H1 (cell line): ENCODE results near the gene PPP1CC. TPM values are rescaled to one million over a fixed set of nuclear protein-coding genes. Genes with fewer than 3 reads are reported as not detected.

Experiments
- BCL11A ChIP-seq, 2 experiments: IDR thresholded peaks; one replicate each; pipeline ENCODE4 v1.6.1; 2011; ENCODE audit warnings: low read depth in 2 of 2, low read length in 2 of 2, mild to moderate bottlenecking in 2 of 2
- CBX8 ChIP-seq: fragments of 300-800, 300-1000 bp; sonication (generic); IDR thresholded peaks from 2 replicates; pipeline ENCODE4 v1.7.1; 2016; ENCODE audit warnings: low read depth, low read length, borderline replicate concordance
- EGR1 ChIP-seq: IDR thresholded peaks from 2 replicates; pipeline ENCODE4 v1.6.1; 2011; ENCODE audit warnings: low read depth, low read length, borderline replicate concordance
- EZH2 ChIP-seq: fragments of 200-600 bp; sonication (generic); IDR thresholded peaks from 2 replicates; pipeline ENCODE4 v1.7.1; 2012; ENCODE audit warnings: low read depth, mild to moderate bottlenecking, moderate library complexity, low read length, inconsistent platforms; ENCODE audit not compliant: severe bottlenecking
- HDAC6 ChIP-seq: IDR thresholded peaks from one replicate; pipeline ENCODE4 v1.7.1; 2012; ENCODE audit warnings: low read depth, mild to moderate bottlenecking, inconsistent platforms, low read length, moderate library complexity
- KDM5A ChIP-seq: fragments of 200-600 bp; IDR thresholded peaks from 2 replicates; pipeline ENCODE4 v1.7.1; 2012; ENCODE audit warnings: mild to moderate bottlenecking, low read length, inconsistent platforms, mixed read lengths
- NANOG ChIP-seq: IDR thresholded peaks from 2 replicates; pipeline ENCODE4 v1.6.1; 2011; ENCODE audit warnings: low read length, low read depth, mild to moderate bottlenecking, inconsistent platforms; ENCODE audit not compliant: insufficient read depth, poor library complexity, severe bottlenecking
- POU5F1 ChIP-seq: IDR thresholded peaks from 2 replicates; pipeline ENCODE4 v1.6.1; 2011; ENCODE audit warnings: low read depth, mild to moderate bottlenecking, low read length, moderate library complexity
- SAP30 ChIP-seq: fragments of 300-600 bp; sonication (generic); IDR thresholded peaks from 2 replicates; pipeline ENCODE4 v1.7.1; 2012; ENCODE audit warnings: low read length, moderate library complexity, mild to moderate bottlenecking, inconsistent platforms; ENCODE audit not compliant: insufficient read depth, insufficient replicate concordance
- SIX5 ChIP-seq: IDR thresholded peaks from 2 replicates; pipeline ENCODE4 v1.6.1; 2011; ENCODE audit warnings: mild to moderate bottlenecking, low read depth, low read length
- SP2 ChIP-seq: IDR thresholded peaks from 2 replicates; pipeline ENCODE4 v1.6.1; 2012; ENCODE audit warnings: mild to moderate bottlenecking, low read length, inconsistent platforms
- SP4 ChIP-seq: IDR thresholded peaks from 2 replicates; pipeline ENCODE4 v1.6.1; 2012; ENCODE audit warnings: low read length, inconsistent platforms
- SRF ChIP-seq: IDR thresholded peaks from 2 replicates; pipeline ENCODE4 v1.6.1; 2011; ENCODE audit warnings: mild to moderate bottlenecking, low read depth, low read length, moderate library complexity
- TAF7 ChIP-seq: optimal IDR thresholded peaks from 2 replicates; pipeline ENCODE3; 2011; ENCODE audit warnings: low read depth, mild to moderate bottlenecking, inconsistent platforms, low read length, moderate library complexity, borderline replicate concordance
- TBP ChIP-seq: IDR thresholded peaks from 2 replicates; pipeline ENCODE4 v1.6.1; 2011; ENCODE audit warnings: low read depth, low read length, improper control_type of control experiment
- TCF12 ChIP-seq: IDR thresholded peaks from 2 replicates; pipeline ENCODE4 v1.6.1; 2011; ENCODE audit warnings: low read depth, mild to moderate bottlenecking, low read length
- YY1 ChIP-seq: IDR thresholded peaks from 2 replicates; pipeline ENCODE4 v1.6.1; 2011; ENCODE audit warnings: low read depth, mild to moderate bottlenecking, low read length
- ZNF274 ChIP-seq: IDR thresholded peaks from 2 replicates; pipeline ENCODE4 v1.7.0; 2012; ENCODE audit warnings: low read length, borderline replicate concordance; ENCODE audit errors: extremely low read depth
- polyA plus RNA-seq, 7 experiments: library from polyadenylated mRNA; depleted of rRNA in 3 of 7; stranded (reverse) in 5 of 7; unstranded in 2 of 7; fragments of >200 nt in 5 of 7; fragments of 200-250 nt in 2 of 7; gene quantifications; 1 replicate in 5 of 7; 2 replicates in 1 of 7; 4 replicates in 1 of 7; pipeline versions ENCODE4 v1.2.1 to v1.2.3, GENCODE V29; 2011 to 2013; ENCODE audit warnings: missing spikeins in 2 of 7, mixed read lengths in 2 of 7
- total RNA-seq: library from RNA; stranded (reverse); fragmentation: NEBNext Ultra II Directional; extraction: Animal tissue kit (Norgen Biotek cat#: 25700); gene quantifications from 2 replicates; pipeline ENCODE4 v1.2.1, GENCODE V29; 2021
- TF ChIP-seq, protein P1 (sequence below), 3 experiments: IDR thresholded peaks; 1 replicate in 2 of 3; 2 replicates in 1 of 3; pipeline versions ENCODE4 v1.5.1 to v1.6.1; 2011; ENCODE audit warnings: low read length in 3 of 3, mild to moderate bottlenecking in 3 of 3, inconsistent platforms in 2 of 3, low read depth in 1 of 3, moderate library complexity in 1 of 3; ENCODE audit not compliant: insufficient read depth in 1 of 3; ENCODE audit errors: control extremely low read depth in 1 of 3
- TF ChIP-seq, protein P2 (sequence below): IDR thresholded peaks from 2 replicates; pipeline ENCODE4 v1.6.1; 2012; ENCODE audit warnings: low read length, inconsistent platforms

PPP1CC gene
- total and polyA plus RNA-seq, 2 of the 8 experiments (the other 6 are each of a cell fraction or from before 2014, with no cell fraction given) = 193 to 350 TPM

DNA sequence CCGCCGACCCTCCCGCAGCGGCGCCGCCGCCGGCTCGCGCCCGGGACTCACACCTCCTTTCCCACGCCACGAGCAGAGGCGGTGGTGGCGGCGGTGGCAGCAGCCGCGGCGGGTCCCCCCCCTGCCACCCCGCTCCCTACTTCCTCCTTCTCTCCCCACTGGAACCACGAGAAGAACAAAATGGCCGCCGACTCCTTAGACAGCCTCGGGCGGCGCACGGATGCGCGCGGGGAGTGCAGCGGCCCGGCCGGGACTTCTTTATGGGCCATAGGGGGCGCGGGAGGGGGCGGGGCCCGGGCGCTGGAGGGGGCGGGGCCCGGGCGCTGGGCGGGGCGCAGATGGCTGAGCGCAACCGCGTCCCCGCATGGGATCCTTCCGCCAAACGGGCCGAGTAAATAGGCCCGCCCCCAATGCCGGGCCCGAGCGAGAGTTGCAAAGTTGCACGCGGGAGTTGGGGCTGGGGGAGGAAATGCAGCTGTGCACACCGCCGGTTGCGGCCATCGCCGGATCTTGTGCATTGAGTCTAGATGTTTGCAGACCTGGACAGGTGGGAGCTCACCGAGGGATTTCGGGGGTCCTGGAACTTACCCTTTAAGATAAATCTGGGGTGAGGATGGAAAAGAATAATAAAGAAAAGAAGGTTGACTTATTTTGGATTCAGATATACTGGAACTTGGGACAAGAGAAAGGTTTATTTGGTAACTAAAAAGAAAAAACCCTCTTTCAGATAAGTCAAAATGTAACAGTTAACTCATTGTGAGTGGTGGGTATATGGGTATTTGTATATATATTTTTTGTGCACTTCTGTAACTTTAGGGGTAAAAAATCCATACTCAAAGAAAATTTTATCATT lies at the start of gene PPP1CC (continued):
- TF ChIP-seq POU5F1 = no peak
- TF ChIP-seq ZNF274 = no peak
- TF ChIP-seq NANOG = no peak
- no peak for TF ChIP-seq BCL11A (IDR thresholded peaks at IDR 0.05; ENCODE audit: low read depth in 2 of 2, low read length in 2 of 2)
- TF ChIP-seq SP4 = 0 out of 2 replicates have a peak, but pooled peaks have one; percentile 44
- TF ChIP-seq, protein P1, sequence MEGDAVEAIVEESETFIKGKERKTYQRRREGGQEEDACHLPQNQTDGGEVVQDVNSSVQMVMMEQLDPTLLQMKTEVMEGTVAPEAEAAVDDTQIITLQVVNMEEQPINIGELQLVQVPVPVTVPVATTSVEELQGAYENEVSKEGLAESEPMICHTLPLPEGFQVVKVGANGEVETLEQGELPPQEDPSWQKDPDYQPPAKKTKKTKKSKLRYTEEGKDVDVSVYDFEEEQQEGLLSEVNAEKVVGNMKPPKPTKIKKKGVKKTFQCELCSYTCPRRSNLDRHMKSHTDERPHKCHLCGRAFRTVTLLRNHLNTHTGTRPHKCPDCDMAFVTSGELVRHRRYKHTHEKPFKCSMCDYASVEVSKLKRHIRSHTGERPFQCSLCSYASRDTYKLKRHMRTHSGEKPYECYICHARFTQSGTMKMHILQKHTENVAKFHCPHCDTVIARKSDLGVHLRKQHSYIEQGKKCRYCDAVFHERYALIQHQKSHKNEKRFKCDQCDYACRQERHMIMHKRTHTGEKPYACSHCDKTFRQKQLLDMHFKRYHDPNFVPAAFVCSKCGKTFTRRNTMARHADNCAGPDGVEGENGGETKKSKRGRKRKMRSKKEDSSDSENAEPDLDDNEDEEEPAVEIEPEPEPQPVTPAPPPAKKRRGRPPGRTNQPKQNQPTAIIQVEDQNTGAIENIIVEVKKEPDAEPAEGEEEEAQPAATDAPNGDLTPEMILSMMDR (IDR thresholded peaks at IDR 0.05; ENCODE audit: control extremely low read depth in 1 of 3, insufficient read depth in 1 of 3, low read depth in 1 of 3, low read length in 3 of 3) = no peak
- no peak for TF ChIP-seq KDM5A
- TF ChIP-seq TBP = peak; percentile 91
- TF ChIP-seq HDAC6 = no peak
- TF ChIP-seq SP2 = no peak
- no peak; the same call in 1 of the 2 replicates for TF ChIP-seq TCF12
- no peak for TF ChIP-seq SRF
- no peak for TF ChIP-seq SIX5
- no peak for TF ChIP-seq EGR1
- no peak for TF ChIP-seq EZH2
- TF ChIP-seq SAP30 = no peak
- TF ChIP-seq, protein P2, sequence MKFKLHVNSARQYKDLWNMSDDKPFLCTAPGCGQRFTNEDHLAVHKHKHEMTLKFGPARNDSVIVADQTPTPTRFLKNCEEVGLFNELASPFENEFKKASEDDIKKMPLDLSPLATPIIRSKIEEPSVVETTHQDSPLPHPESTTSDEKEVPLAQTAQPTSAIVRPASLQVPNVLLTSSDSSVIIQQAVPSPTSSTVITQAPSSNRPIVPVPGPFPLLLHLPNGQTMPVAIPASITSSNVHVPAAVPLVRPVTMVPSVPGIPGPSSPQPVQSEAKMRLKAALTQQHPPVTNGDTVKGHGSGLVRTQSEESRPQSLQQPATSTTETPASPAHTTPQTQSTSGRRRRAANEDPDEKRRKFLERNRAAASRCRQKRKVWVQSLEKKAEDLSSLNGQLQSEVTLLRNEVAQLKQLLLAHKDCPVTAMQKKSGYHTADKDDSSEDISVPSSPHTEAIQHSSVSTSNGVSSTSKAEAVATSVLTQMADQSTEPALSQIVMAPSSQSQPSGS = no peak
- TF ChIP-seq YY1 = peak; percentile 95
- no peak for TF ChIP-seq CBX8
- TF ChIP-seq TAF7 = peak; percentile 92
